ENCODE results near the gene DSN1. TPM values are rescaled to one million over a fixed set of nuclear protein-coding genes. Genes with fewer than 3 reads are reported as not detected.
A peak's percentile ranks its signal among the peaks of the same experiment; 100 is the strongest.
"Not testable (repeated sequence)": the region's sequence is repeated elsewhere in the genome, so short reads cannot be mapped to it uniquely, and the experiment has no call there.

Gene DSN1
- total RNA-seq, 8 experiments from 2014 or later = 4.3 to 16.7 (median 6.2) TPM

DNA sequence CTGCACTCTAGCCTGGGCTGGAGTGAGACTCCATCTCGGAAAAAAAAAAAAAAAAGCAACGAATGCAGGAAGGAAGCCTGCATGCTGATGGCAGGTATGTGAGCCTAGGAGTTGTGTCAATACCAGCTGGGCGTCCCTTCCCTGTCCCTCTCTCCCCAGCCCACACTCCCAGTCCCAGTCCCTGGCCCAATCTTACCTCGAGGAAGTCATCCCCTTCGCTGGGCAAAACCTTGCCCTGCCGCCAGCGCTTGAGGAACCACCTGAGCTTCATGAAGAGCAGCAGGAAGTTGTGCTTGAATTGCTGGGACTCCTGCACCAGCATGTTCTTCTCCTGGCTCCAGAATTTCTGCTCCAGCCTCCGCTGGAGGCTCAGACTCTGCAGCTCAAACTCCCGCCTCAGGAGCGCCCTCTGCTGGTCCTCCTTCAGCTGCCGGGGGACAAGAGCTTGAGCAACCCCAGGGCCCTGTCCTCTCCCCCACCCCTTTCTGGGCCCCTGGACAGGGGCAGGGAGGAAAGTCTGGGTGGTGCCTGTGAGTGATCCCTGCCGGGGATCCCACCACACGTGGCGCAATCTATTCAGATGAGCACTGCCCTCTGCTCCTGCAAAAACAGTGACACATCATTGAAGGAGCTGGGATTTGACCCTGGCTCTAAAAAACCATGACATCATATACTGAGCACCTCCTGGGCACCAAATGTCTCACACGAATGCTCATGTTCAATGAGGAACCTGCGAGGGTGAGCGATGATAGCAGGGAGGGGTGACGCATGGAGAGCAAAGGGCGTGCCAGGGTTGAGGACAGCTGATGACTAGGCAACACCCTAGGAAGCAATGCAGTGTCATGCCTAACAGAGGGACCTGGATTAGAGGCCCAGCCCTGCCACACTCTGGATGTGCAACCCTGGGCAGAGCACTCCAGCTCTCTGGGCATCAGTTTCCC lies 35.0 kb upstream of the DSN1 start:
- 0 to 100% (median 96%) methylated on average over 1 to 12 of the region's 19 CpGs; no CpG with 5 or more reads in 1 of the 10 experiments for WGBS, 10 experiments

DNA sequence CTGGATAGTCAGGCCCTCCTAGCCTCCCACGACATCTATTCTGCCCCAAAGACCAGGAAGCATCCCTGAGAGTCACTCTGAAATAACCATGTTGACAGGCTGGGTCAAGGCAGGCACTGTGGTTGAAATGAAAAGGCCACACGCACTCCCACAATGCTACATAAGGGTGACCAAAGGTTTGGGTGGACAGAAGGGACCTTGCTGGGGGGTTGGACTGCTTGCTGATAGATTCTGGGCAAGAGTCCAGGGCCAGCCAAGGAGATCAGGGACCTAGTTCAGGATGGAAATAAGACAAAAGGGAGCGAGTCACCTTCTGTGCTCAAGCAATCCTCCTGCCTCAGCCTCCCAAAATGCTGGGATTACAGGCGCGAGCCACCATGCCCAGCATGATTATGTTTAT lies 32.5 kb upstream of the DSN1 start:
- in situ Hi-C loops (cut with MboI; ENCODE audit: low pct_unique_long_range_greater_than_20kb in 2 of 9, low sequenced_read_pairs in 9 of 9, unreplicated experiment in 9 of 9) = no loop called here
- no peak for ATAC-seq (replicated peaks in 6 of 8)
- WGBS, 10 experiments = 86 to 100% (median 93%) methylated on average over 1 to 4 of the region's 5 CpGs; no CpG with 5 or more reads in 6 of the 10 experiments

More for the DNA sequence above, 35.0 kb upstream of the DSN1 start:
- H3K4me1 ChIP-seq (replicated peaks in 1 of 2) = no peaks in the 10 kb centered on the region
- in situ Hi-C loops (cut with MboI; ENCODE audit: low pct_unique_long_range_greater_than_20kb in 2 of 9, low sequenced_read_pairs in 9 of 9, unreplicated experiment in 9 of 9) = no loop called here
- no peak overlapping the region for H3K4me3 ChIP-seq
- peak in 6 of 8 experiments; percentile 17 to 95 (median 52) for ATAC-seq (replicated peaks in 6 of 8)
- no peak overlapping the region for H3K27ac ChIP-seq

DNA sequence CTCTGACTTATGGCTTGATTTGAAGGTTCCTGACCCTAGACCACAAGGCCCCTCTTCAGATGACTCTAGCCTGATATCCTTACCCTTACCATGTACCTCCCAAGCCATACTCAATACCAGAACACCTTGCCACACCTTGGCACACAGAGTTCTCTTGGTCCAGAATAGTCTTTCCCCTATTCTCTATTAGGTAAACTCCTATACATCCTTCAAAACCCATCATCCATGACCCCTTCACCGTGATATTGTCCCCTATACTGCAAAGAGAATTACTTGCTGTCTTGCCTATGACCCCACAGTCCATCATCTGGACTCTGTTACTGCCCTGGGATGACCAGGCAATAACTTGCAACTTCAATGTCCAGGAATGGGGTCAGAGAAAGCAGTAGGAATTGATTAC lies 31.8 kb upstream of the DSN1 start:
- H3K4me1 ChIP-seq (replicated peaks in 1 of 2) = no peaks in the 10 kb centered on the region
- H3K4me3 ChIP-seq = no peak overlapping the region
- 88 to 100% (median 100%) methylated on average over 1 of the region's 1 CpG; no CpG with 5 or more reads in 7 of the 10 experiments for WGBS, 10 experiments
- ATAC-seq (replicated peaks in 6 of 8) = no peak
- H3K27ac ChIP-seq = no peak overlapping the region
- in situ Hi-C loops (cut with MboI; ENCODE audit: low pct_unique_long_range_greater_than_20kb in 2 of 9, low sequenced_read_pairs in 9 of 9, unreplicated experiment in 9 of 9) = no loop called here

More for the DNA sequence above, 32.5 kb upstream of the DSN1 start:
- no peaks in the 10 kb centered on the region for H3K4me1 ChIP-seq (replicated peaks in 1 of 2)
- no peak overlapping the region for H3K27ac ChIP-seq
- H3K4me3 ChIP-seq = no peak overlapping the region

DNA sequence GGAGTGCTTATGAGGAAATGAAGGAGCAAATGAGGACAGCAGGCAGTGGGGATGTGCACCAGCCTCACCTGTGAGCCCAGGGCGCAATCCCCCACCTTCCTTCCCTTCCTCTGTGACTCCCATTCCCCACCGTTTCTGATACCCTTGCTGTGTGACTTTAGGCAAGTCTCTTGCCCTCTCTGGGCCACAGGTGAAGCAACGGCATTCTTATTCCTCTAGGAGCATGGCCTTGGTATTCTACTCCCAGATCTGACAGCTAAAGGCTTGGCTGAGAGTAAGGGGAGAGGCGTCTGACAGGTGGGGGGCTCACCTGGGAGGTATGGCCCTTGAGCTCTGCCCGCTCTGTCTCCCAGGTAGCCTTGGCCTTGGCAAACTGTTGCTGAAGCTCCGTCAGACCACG lies 30.9 kb upstream of the DSN1 start:
- in situ Hi-C loops (cut with MboI; ENCODE audit: low pct_unique_long_range_greater_than_20kb in 2 of 9, low sequenced_read_pairs in 9 of 9, unreplicated experiment in 9 of 9) = no loop called here
- no peak for ATAC-seq (replicated peaks in 6 of 8)
- H3K4me1 ChIP-seq (replicated peaks in 1 of 2) = no peaks in the 10 kb centered on the region
- H3K4me3 ChIP-seq = no peak overlapping the region
- no peak overlapping the region for H3K27ac ChIP-seq
- WGBS, 10 experiments = 86 to 100% (median 100%) methylated on average over 1 to 2 of the region's 7 CpGs; no CpG with 5 or more reads in 7 of the 10 experiments

DNA sequence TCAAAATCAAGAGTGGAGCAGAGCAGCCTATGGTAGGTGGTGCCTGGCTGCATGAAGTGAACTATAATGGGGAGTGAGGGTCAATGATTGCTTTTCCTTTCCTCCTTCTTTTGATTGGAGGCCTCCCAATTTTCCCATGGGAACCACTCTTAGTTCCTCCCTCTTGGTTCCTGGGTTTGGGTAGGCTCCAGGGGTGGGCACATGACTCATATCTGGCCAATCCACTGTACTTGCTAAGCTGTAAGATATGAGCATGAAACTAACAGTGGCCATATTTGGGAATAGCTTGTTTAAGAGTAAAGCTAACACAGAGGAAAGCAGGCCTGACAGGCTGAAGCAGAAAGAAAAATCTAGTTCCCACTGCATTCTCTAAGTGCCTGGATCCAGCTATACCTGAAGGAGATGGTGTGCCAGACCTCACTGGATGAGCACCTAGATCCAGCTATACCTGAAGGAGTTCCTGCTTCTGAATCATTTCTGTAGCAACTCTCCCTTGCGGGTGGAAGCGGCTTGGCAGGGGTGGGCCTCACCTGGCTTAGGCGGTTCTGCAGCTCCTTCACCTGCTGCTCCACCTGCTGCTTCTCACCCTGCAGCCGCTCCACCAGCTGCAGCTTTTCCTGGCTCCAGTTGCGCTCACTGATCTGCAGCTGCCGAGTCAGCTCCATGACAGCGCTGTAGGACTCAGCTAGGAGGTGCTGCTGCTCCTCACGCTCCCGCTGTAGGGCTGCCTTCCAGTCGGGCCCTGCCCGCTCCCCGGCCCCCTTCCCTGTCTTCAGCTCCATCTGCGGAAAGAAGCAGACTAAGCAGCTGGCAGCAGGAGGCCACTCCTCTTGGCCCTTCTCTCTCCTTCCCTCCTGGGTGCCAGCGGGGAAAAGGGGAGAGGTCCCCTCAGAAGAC lies 29.0 kb upstream of the DSN1 start:
- H3K4me1 ChIP-seq (replicated peaks in 1 of 2) = no peaks in the 10 kb centered on the region
- no peak overlapping the region for H3K4me3 ChIP-seq
- in situ Hi-C loops (cut with MboI; ENCODE audit: low pct_unique_long_range_greater_than_20kb in 2 of 9, low sequenced_read_pairs in 9 of 9, unreplicated experiment in 9 of 9) = no loop called here
- no peak overlapping the region for H3K27ac ChIP-seq
- peak in 2 of 8 experiments; percentile 28 to 49 for ATAC-seq (replicated peaks in 6 of 8)
- WGBS, 10 experiments = 82 to 100% (median 99%) methylated on average over 1 to 8 of the region's 14 CpGs; no CpG with 5 or more reads in 2 of the 10 experiments

DNA sequence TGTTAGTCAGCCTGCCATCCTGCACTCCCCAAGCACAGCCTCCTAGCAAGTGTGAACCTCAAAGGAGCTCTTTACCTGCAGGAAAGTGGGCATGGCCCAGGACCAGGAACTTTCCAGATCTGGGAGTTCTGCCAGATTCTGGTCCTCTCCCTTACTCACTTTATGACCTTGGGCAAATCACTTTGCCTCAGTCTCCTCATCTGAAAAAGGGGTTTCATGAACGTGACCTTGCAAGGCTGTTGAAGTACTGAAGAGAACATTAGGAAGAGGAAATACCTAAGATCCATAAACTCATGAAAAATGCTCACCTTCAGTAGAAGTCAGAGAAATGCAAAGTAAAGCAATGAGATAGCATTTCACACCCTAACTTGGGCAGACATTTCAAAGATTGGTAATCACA lies 26.8 kb upstream of the DSN1 start:
- H3K27ac ChIP-seq = no peak overlapping the region

DNA sequence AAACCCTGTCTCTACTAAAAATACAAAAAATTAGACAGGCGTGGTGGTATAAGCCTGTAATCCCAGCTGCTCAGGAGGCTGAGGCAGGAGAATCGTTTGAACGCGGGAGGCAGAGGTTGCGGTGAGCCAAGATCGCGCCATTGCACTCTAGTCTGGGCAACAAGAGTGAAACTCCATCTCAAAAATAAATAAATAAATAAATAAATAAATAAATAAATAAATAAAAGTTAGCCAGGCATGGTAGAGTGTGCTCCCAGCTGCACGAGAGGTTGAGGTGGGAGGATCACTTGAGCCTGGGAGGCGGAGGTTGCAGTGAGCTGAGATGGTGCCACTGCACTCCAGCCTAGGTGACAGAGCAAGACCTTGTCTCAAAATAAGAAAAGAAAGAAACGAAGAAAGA lies 25.8 kb upstream of the DSN1 start:
- H3K4me1 ChIP-seq (replicated peaks in 1 of 2); ATAC-seq (replicated peaks in 6 of 8); H3K27ac ChIP-seq; in situ Hi-C loops (cut with MboI; ENCODE audit: low pct_unique_long_range_greater_than_20kb in 2 of 9, low sequenced_read_pairs in 9 of 9, unreplicated experiment in 9 of 9); H3K4me3 ChIP-seq: not testable (repeated sequence)
- 72 to 100% (median 97%) methylated on average over 3 to 9 of the region's 10 CpGs; no CpG with 5 or more reads in 1 of the 10 experiments for WGBS, 10 experiments

More for the DNA sequence above, 26.8 kb upstream of the DSN1 start:
- in situ Hi-C loops (cut with MboI; ENCODE audit: low pct_unique_long_range_greater_than_20kb in 2 of 9, low sequenced_read_pairs in 9 of 9, unreplicated experiment in 9 of 9) = no loop called here
- 78 to 80% (median 78%) methylated on average over 1 of the region's 1 CpG; no CpG with 5 or more reads in 7 of the 10 experiments for WGBS, 10 experiments
- no peak overlapping the region for H3K4me3 ChIP-seq
- H3K4me1 ChIP-seq (replicated peaks in 1 of 2) = no peaks in the 10 kb centered on the region
- no peak for ATAC-seq (replicated peaks in 6 of 8)

DNA sequence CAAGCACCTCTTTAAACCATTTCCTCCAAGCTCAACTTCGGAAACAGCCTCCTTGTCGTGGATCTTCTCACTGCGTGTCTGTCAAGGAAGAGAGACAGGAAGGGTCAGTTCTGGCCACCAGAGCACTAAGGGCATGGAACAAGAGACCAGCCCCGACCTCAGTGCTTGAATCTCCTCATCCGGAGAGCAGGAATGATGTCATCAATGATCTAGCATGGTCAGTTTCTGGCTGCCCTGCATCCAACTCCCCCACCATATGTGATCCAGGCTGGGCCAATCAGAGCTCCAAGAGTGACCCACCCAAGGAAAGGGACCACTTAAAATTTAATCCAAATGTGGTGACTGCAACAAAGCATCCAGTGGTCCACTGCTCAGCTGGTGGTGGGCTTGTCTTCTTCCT lies 23.3 kb upstream of the DSN1 start:
- Histone ChIP-seq H3K27ac (no peak overlapping the region), H3K4me1 (replicated peaks in 1 of 2) (no peaks in the 10 kb centered on the region), H3K4me3 (no peak overlapping the region)
- in situ Hi-C loops (cut with MboI; ENCODE audit: low pct_unique_long_range_greater_than_20kb in 2 of 9, low sequenced_read_pairs in 9 of 9, unreplicated experiment in 9 of 9) = no loop called here
- 60 to 100% (median 80%) methylated on average over 1 to 2 of the region's 5 CpGs; no CpG with 5 or more reads in 5 of the 10 experiments for WGBS, 10 experiments
- ATAC-seq (replicated peaks in 6 of 8) = peak in 2 of 8 experiments; percentile 41 to 57

DNA sequence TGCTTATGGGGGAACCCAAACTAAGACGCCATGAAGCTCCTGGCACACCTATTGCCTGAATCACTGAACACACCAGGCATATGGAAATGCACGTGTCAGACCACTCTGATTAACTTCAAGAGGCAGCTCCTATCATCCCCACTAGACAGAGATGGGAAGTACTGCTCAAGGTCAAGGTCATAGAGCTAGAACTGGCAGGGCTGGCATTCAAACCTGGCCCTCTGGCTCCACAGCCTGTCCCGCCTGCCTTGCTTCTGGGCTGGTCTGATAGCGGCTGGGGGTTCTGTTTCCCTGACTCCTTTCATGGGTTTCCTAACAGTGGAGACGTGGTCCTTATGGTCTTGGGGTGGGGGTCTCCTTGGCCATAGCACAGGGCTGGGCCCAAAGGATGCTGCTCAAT lies 22.6 kb upstream of the DSN1 start:
- ATAC-seq (replicated peaks in 6 of 8) = no peak
- 20 to 100% (median 100%) methylated on average over 1 to 4 of the region's 5 CpGs; no CpG with 5 or more reads in 4 of the 10 experiments for WGBS, 10 experiments
- no peaks in the 10 kb centered on the region for H3K4me1 ChIP-seq (replicated peaks in 1 of 2)
- H3K27ac ChIP-seq = no peak overlapping the region
- in situ Hi-C loops (cut with MboI; ENCODE audit: low pct_unique_long_range_greater_than_20kb in 2 of 9, low sequenced_read_pairs in 9 of 9, unreplicated experiment in 9 of 9) = no loop called here
- H3K4me3 ChIP-seq = no peak overlapping the region

DNA sequence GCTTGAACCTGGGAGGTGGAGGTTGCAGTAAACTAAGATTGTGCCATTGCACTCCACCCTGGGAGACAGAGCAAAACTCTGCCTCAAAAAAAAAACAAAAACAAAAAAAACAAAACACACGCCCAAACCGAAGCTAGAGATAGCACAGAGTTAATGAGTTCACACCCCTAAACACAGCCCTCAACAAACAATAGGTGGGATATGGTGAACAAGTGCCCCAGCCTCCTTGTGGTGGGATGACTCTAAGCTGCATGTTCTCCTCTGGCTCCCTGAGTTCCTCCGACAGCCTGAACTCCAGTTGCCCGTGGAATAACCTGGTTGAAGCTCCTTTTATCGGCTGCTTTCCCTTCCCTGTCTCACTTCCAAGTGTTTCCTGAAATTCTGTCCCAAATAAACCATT lies 22.1 kb upstream of the DSN1 start:
- ATAC-seq (replicated peaks in 6 of 8) = no peak
- 90 to 100% (median 98%) methylated on average over 1 to 5 of the region's 5 CpGs; no CpG with 5 or more reads in 2 of the 10 experiments for WGBS, 10 experiments
- Histone ChIP-seq H3K4me1 (replicated peaks in 1 of 2) (no peaks in the 10 kb centered on the region), H3K4me3 (no peak overlapping the region), H3K27ac (no peak overlapping the region)
- in situ Hi-C loops (cut with MboI; ENCODE audit: low pct_unique_long_range_greater_than_20kb in 2 of 9, low sequenced_read_pairs in 9 of 9, unreplicated experiment in 9 of 9) = no loop called here

DNA sequence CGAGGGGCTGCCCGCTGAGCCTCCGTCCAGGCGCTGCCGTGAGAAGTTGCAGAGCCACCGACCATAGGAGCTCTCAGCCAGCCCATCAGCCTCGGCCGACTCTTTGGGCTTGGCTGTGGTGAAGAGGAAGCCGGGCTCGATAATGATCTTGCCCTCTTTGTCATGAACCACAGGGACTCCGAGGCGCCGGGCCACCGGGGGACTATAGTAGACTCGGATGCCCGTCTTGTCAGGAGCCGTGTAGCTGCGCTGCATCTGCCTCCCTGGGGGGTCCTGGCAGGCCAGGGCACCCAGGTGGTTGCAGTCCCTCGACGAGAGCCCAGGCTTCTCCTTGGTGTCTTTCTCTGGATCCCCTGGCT lies 20.5 kb upstream of the DSN1 start:
- no peak overlapping the region for H3K4me3 ChIP-seq
- peak in 1 of 8 experiments; percentile 21 for ATAC-seq (replicated peaks in 6 of 8)

DNA sequence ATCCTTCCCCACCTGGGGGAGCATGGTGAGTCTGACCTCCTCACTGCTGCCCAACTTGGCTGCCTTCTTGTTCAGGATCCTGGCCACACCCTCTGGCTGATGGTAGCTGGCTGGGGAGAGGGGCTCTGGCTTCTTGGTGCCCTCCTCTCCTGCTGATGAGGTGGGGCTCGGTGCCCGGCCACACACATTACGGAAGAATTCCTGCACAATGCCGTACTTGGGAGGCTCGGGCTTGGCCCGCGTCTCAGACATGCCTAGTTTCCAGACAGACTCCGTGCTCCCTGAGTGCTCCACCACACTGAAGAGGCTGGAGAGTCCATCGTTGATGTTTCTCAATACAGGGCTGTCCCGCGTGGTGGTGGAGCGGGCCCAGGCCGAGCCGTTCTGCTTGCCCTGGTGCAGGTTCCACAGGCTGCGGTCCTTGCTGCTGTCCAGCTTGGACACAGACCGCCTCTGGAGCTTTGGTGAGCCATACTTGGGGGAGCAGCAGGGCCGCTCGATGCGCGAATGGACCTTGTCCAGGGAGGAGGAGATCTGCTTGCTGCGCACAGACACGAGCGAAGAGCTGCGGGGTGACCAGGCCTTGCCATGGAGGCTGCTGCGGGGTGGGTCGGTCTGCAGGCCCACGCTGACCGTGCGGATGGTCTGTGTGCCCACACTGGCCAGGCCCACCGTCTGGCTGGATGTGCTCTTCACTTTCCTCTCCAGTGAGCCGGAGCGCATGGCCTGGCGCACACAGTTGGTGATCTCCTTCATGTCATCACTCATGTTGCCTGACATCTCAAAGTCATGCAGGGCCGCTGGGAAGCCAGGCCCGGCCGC lies 19.9 kb upstream of the DSN1 start:
- Histone ChIP-seq H3K27ac (no peak overlapping the region), H3K4me3 (no peak overlapping the region), H3K4me1 (replicated peaks in 1 of 2) (no peaks in the 10 kb centered on the region)
- 95 to 100% (median 100%) methylated on average over 1 to 18 of the region's 36 CpGs; no CpG with 5 or more reads in 3 of the 10 experiments for WGBS, 10 experiments
- peak in 2 of 8 experiments; percentile 17 to 21 for ATAC-seq (replicated peaks in 6 of 8)
- in situ Hi-C loops (cut with MboI; ENCODE audit: low pct_unique_long_range_greater_than_20kb in 2 of 9, low sequenced_read_pairs in 9 of 9, unreplicated experiment in 9 of 9) = no loop called here

More for the DNA sequence above, 20.5 kb upstream of the DSN1 start:
- 80 to 100% (median 100%) methylated on average over 1 to 2 of the region's 20 CpGs; no CpG with 5 or more reads in 7 of the 10 experiments for WGBS, 10 experiments
- no peak overlapping the region for H3K27ac ChIP-seq
- H3K4me1 ChIP-seq (replicated peaks in 1 of 2) = no peaks in the 10 kb centered on the region
- in situ Hi-C loops (cut with MboI; ENCODE audit: low pct_unique_long_range_greater_than_20kb in 2 of 9, low sequenced_read_pairs in 9 of 9, unreplicated experiment in 9 of 9) = no loop called here
